GM21619 (cell line): Measurements from ENCODE around the gene NCAPD2.
"Not testable (repeated sequence)": the region's sequence is repeated elsewhere in the genome, so short reads cannot be mapped to it uniquely, and the experiment has no call there.

Source experiments
- ATAC-seq: cut with Tn5 transposase; IDR thresholded peaks from one replicate; pipeline ENCODE4 v1.9.1; 2021; ENCODE audit not compliant: unreplicated experiment

The NCAPD2 gene

GRCh38 chr12:6533923-6534694 lies 40.2 kb downstream of the NCAPD2 start, which contains the start of gene GAPDH:
TSS of gene GAPDH (plus strand) at chr12:6534517. CDS start at chr12:6534833, 316 bp downstream.
- peak; percentile 52 for ATAC-seq

GRCh38 chr12:6534695-6534944 lies 40.7 kb downstream of the NCAPD2 start:
- ATAC-seq, result no peak

GRCh38 chr12:6534945-6535696 lies 41.2 kb downstream of the NCAPD2 start:
- ATAC-seq, result peak; percentile 0

GRCh38 chr12:6535697-6535946 lies 41.7 kb downstream of the NCAPD2 start:
- ATAC-seq, result no peak

GRCh38 chr12:6535960-6536847 lies 42.3 kb downstream of the NCAPD2 start:
- no peak for ATAC-seq

- ATAC-seq, result no peak
These were observed 43.1 kb downstream of the NCAPD2 start for GRCh38 chr12:6536894-6537579.

- ATAC-seq, result not testable (repeated sequence)
These were observed 43.9 kb downstream of the NCAPD2 start for GRCh38 chr12:6537580-6538419.

GRCh38 chr12:6538420-6539313 lies 44.8 kb downstream of the NCAPD2 start:
- ATAC-seq, result no peak

GRCh38 chr12:6539314-6539682 lies 45.4 kb downstream of the NCAPD2 start:
- no peak for ATAC-seq

GRCh38 chr12:6539707-6540134 lies 45.8 kb downstream of the NCAPD2 start:
- no peak for ATAC-seq

- no peak for ATAC-seq
These were observed 46.4 kb downstream of the NCAPD2 start for GRCh38 chr12:6540181-6540877.

GRCh38 chr12:6541371-6542165 lies 47.7 kb downstream of the NCAPD2 start:
- no peak for ATAC-seq

- ATAC-seq, result no peak
These were observed 48.5 kb downstream of the NCAPD2 start for GRCh38 chr12:6542209-6543009.

GRCh38 chr12:6546016-6546415 lies 52.1 kb downstream of the NCAPD2 start:
- ATAC-seq, result no peak

- no peak for ATAC-seq
These were observed 53.7 kb downstream of the NCAPD2 start for GRCh38 chr12:6547566-6547965.

- ATAC-seq, result no peak
These were observed 54.1 kb downstream of the NCAPD2 start for GRCh38 chr12:6547987-6548386.

- no peak for ATAC-seq
These were observed 54.7 kb downstream of the NCAPD2 start for GRCh38 chr12:6548556-6548955.
